ENCODE results near the gene TLE1. TPM values are rescaled to one million over a fixed set of nuclear protein-coding genes. Genes with fewer than 3 reads are reported as not detected.

TLE1 gene
- total RNA-seq, 1 experiment from 2014 or later, result 17.3 TPM

DNA sequence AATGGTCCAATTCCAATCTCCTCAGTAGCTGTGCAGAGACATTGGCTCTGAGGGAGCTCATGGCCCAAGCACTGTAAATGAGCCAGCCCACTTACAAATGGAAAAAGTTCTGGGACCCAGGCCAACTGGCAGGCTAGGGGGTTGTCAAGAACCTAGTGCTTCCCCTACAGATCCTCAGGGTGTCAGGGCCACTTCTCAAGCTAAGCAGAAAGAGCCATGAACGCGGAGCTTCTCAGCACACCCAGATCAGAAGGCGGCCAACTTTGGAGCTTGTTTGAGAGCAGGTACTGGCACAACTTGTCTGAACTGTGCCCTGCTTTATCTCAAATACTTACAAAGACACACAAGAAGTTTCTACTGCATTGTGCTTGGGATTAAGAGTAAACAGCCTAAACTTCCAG is 17.5 kb downstream of the TLE1 start (continued):
- TF ChIP-seq EZH2 (IDR thresholded peaks at IDR 0.05), result no peak

DNA sequence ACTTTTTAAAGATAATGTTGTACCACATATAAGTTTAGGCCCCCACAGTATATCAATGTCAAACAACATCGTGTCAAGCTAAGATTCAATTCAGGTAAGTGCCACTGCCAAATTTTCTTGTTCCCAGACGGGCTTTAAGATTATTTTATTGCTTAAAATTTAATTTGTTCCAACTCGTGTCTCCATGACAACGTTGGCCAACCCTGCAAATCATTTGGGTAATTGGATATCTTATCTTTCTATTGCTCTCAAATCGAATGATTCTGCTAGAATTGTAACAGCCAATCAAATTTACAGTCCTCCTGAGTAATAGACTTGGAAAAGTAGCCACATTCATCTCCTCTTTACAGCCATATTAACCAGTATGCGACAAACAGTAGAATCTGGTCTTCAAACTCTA is 19.5 kb downstream of the TLE1 start:
- no TSS peak for BruUV-seq (replicated peaks)
- Histone ChIP-seq H3K9me2 (ENCODE audit: insufficient read depth) (no peaks in the 10 kb centered on the region), H3K4me1 (ENCODE audit: control insufficient read depth in 1 of 2, insufficient read depth in 2 of 2, low read length in 2 of 2) (no peaks in the 10 kb centered on the region), H3K36me3 (ENCODE audit: control insufficient read depth in 1 of 2, insufficient read depth in 2 of 2, low read length in 2 of 2) (no peaks in the 10 kb centered on the region), H2AFZ (ENCODE audit: low read depth, low read length, poor library complexity, severe bottlenecking) (no peak overlapping the region), H3K9ac (ENCODE audit: low read length) (no peak overlapping the region), H3K27me3 (ENCODE audit: insufficient read depth, low read length) (no peaks in the 10 kb centered on the region), H3K9me3 (ENCODE audit: control insufficient read depth in 1 of 2, insufficient read depth in 1 of 2, low read depth in 1 of 2, low read length in 2 of 2) (no peaks in the 10 kb centered on the region), H3K79me2 (ENCODE audit: insufficient read depth, low read length) (peaks cover 10% of the 10 kb centered on the region), H3K4me3 (replicated peaks in 1 of 2; ENCODE audit: low read depth in 1 of 2, low read length in 2 of 2) (no peak overlapping the region), H3K4me2 (ENCODE audit: low read length) (no peak overlapping the region), H3K27ac (ENCODE audit: low read depth, low read length) (no peak overlapping the region), H4K20me1 (ENCODE audit: insufficient read depth) (no peaks in the 10 kb centered on the region)
- ATAC-seq, result no peak
- intact Hi-C loops (cut with micrococcal nuclease), result no loop called here
- TF ChIP-seq CEBPB (IDR thresholded peaks at IDR 0.05; ENCODE audit: low read depth) (no peak), EZH2 (IDR thresholded peaks at IDR 0.05) (no peak), EGR1 (IDR thresholded peaks at IDR 0.05; ENCODE audit: low read depth) (no peak), EZH2phosphoT487 (IDR thresholded peaks at IDR 0.05; ENCODE audit: borderline replicate concordance) (no peak), FOSL1 (IDR thresholded peaks at IDR 0.05; ENCODE audit: low read depth) (no peak), ELF1 (IDR thresholded peaks at IDR 0.05; ENCODE audit: borderline replicate concordance, low read depth) (no peak), SIN3A (IDR thresholded peaks at IDR 0.05; ENCODE audit: low read depth) (no peak)
- TF ChIP-seq, protein P1, sequence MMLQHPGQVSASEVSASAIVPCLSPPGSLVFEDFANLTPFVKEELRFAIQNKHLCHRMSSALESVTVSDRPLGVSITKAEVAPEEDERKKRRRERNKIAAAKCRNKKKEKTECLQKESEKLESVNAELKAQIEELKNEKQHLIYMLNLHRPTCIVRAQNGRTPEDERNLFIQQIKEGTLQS (IDR thresholded peaks at IDR 0.05), result no peak
- no peak for DNase-seq (ENCODE audit: low read depth, low spot score)
- POLR2A ChIA-PET, result no interaction called here
- RAD21 ChIA-PET (ENCODE audit: low non-redundant PET in 1 of 2, low total read pairs in 2 of 2, uncharacterized antibody in 2 of 2, unreplicated experiment in 2 of 2), result no interaction called here
- CTCF ChIA-PET, result no interaction called here

DNA sequence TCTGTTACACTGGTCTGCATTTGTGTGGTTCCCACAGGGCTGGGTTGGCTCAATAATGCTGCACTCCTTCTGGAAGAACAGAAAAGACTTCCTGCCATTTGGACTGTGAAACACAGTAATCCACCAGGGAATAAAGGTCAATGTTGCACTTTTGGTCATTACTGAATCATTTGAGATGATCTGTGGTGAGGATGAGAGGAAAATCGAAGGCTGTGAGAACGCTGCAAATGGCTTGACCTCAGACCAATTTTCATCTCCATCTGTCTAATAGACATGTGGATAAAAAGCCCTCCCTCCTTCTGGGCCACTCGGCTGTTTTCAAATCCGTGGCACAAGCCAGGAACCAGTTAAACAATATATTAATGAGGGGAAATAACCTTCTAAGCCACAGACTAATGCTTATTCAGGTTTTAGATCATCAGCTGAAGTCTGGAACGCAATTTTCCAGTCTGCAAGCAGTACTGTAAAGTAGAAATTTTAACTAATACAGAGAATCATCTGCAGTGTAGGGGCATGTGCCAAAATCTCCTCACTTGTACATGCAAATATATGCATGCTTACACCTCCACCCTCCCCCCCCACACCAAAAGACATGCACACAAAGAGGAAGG is 20.2 kb downstream of the TLE1 start:
- DNase-seq (ENCODE audit: low read depth, low spot score) (no peak), ATAC-seq (no peak)
- Histone ChIP-seq H3K9me3 (ENCODE audit: control insufficient read depth in 1 of 2, insufficient read depth in 1 of 2, low read depth in 1 of 2, low read length in 2 of 2) (no peaks in the 10 kb centered on the region), H3K9ac (ENCODE audit: low read length) (no peak overlapping the region), H3K79me2 (ENCODE audit: insufficient read depth, low read length) (peaks cover 10% of the 10 kb centered on the region; the same call in 1 of the 2 replicates), H3K27me3 (ENCODE audit: insufficient read depth, low read length) (no peaks in the 10 kb centered on the region), H4K20me1 (ENCODE audit: insufficient read depth) (no peaks in the 10 kb centered on the region), H3K4me3 (replicated peaks in 1 of 2; ENCODE audit: low read depth in 1 of 2, low read length in 2 of 2) (no peak overlapping the region), H3K4me2 (ENCODE audit: low read length) (no peak overlapping the region), H2AFZ (ENCODE audit: low read depth, low read length, poor library complexity, severe bottlenecking) (no peak overlapping the region), H3K36me3 (ENCODE audit: control insufficient read depth in 1 of 2, insufficient read depth in 2 of 2, low read length in 2 of 2) (no peaks in the 10 kb centered on the region), H3K4me1 (ENCODE audit: control insufficient read depth in 1 of 2, insufficient read depth in 2 of 2, low read length in 2 of 2) (no peaks in the 10 kb centered on the region), H3K9me2 (ENCODE audit: insufficient read depth) (no peaks in the 10 kb centered on the region), H3K27ac (ENCODE audit: low read depth, low read length) (no peak overlapping the region)
- no TSS peak for BruUV-seq (replicated peaks)
- ChIA-PET POLR2A (no interaction called here), CTCF (no interaction called here), RAD21 (ENCODE audit: low non-redundant PET in 1 of 2, low total read pairs in 2 of 2, uncharacterized antibody in 2 of 2, unreplicated experiment in 2 of 2) (no interaction called here)
- intact Hi-C loops (cut with micrococcal nuclease), result no loop called here
- no peak for TF ChIP-seq ZFX (IDR thresholded peaks at IDR 0.05)
- TF ChIP-seq JUND (IDR thresholded peaks at IDR 0.05), result no peak
- TF ChIP-seq, protein P2, sequence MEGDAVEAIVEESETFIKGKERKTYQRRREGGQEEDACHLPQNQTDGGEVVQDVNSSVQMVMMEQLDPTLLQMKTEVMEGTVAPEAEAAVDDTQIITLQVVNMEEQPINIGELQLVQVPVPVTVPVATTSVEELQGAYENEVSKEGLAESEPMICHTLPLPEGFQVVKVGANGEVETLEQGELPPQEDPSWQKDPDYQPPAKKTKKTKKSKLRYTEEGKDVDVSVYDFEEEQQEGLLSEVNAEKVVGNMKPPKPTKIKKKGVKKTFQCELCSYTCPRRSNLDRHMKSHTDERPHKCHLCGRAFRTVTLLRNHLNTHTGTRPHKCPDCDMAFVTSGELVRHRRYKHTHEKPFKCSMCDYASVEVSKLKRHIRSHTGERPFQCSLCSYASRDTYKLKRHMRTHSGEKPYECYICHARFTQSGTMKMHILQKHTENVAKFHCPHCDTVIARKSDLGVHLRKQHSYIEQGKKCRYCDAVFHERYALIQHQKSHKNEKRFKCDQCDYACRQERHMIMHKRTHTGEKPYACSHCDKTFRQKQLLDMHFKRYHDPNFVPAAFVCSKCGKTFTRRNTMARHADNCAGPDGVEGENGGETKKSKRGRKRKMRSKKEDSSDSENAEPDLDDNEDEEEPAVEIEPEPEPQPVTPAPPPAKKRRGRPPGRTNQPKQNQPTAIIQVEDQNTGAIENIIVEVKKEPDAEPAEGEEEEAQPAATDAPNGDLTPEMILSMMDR (IDR thresholded peaks at IDR 0.05 in 2 of 3, conservative IDR thresholded peaks at IDR 0.05 in 1 of 3; ENCODE audit: borderline replicate concordance in 1 of 3, insufficient read depth in 1 of 3, low read depth in 2 of 3, low read length in 2 of 3), result no peak
- no peak for TF ChIP-seq EZH2phosphoT487 (IDR thresholded peaks at IDR 0.05; ENCODE audit: borderline replicate concordance)
- TF ChIP-seq TCF7L2 (IDR thresholded peaks at IDR 0.05; ENCODE audit: borderline replicate concordance, extremely low read depth, insufficient read depth, insufficient read length), result no peak
- no peak for TF ChIP-seq RAD21 (IDR thresholded peaks at IDR 0.05; ENCODE audit: low read depth)
- TF ChIP-seq SIN3A (IDR thresholded peaks at IDR 0.05; ENCODE audit: low read depth), result no peak
- TF ChIP-seq, protein P3, sequence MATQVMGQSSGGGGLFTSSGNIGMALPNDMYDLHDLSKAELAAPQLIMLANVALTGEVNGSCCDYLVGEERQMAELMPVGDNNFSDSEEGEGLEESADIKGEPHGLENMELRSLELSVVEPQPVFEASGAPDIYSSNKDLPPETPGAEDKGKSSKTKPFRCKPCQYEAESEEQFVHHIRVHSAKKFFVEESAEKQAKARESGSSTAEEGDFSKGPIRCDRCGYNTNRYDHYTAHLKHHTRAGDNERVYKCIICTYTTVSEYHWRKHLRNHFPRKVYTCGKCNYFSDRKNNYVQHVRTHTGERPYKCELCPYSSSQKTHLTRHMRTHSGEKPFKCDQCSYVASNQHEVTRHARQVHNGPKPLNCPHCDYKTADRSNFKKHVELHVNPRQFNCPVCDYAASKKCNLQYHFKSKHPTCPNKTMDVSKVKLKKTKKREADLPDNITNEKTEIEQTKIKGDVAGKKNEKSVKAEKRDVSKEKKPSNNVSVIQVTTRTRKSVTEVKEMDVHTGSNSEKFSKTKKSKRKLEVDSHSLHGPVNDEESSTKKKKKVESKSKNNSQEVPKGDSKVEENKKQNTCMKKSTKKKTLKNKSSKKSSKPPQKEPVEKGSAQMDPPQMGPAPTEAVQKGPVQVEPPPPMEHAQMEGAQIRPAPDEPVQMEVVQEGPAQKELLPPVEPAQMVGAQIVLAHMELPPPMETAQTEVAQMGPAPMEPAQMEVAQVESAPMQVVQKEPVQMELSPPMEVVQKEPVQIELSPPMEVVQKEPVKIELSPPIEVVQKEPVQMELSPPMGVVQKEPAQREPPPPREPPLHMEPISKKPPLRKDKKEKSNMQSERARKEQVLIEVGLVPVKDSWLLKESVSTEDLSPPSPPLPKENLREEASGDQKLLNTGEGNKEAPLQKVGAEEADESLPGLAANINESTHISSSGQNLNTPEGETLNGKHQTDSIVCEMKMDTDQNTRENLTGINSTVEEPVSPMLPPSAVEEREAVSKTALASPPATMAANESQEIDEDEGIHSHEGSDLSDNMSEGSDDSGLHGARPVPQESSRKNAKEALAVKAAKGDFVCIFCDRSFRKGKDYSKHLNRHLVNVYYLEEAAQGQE (IDR thresholded peaks at IDR 0.05; ENCODE audit: low read depth), result no peak
- TF ChIP-seq CEBPB (IDR thresholded peaks at IDR 0.05; ENCODE audit: low read depth), result no peak

Measured in HCT116 (cell line).